OCI-M1 (cell line): ENCODE measurements around the gene GKN1.

Source experiments
- DNase-seq: peaks from one replicate; lab custom pipeline; 2025; lab: John Stamatoyannopoulos, UW

The GKN1 gene

DNA sequence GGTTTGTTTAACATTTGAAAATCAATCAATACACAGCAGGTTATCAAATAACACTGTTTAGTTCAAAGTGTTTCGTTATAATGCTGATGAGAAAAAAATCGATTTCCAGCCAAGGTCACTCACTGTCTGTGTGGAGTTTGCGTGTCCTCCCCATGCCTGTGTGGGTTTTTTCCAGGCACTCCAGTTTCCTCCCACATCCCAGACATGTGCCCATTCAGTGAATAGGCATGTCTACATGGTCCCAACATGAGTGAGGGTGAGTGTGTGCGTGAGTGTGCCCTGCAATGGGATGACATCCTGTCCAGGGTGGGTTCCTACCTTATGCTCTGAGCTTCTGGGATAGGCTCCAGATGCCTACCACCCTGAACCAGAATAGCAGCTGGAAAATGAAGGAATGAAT lies 13.1 kb upstream of the GKN1 start:
- DNase-seq, result no peak

DNA sequence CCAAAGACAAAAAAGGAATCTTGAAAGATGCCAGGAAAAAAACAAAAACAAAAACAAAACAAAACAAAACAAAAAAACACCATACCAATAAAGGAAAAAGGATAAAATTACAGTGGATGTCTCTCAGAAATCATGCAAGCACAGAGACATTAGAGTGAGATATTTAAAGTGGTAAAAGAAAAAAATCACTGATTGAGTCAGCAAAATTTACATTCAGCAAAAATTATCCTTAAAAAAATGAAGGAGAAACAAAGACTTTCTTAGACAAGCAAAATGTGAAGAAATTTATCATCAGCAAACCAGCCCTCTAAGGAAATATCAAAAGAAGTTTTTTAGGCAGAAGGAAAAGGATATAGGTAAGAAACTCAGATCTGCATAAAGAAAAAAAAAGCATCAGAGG lies 10.2 kb upstream of the GKN1 start:
- DNase-seq, result no peak

DNA sequence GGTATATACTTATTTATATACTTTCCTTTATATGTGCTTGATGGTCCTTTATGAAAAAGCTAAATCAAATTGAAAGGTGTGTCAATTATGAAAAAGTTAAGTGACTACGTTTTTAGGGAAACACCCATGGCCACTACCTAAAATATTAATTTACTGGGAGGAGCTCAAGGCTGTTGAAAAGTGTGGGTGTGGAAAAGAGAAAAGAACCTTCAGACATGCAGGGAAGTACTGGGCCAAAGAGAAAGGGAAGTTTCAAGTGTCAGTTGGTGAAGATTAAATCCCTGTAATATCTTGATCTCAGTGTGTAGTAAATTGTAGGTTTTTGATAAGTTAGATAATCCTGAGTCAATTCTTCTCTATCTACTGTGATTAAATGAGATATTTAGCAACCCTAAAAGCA lies 6.2 kb upstream of the GKN1 start:
- no peak for DNase-seq

DNA sequence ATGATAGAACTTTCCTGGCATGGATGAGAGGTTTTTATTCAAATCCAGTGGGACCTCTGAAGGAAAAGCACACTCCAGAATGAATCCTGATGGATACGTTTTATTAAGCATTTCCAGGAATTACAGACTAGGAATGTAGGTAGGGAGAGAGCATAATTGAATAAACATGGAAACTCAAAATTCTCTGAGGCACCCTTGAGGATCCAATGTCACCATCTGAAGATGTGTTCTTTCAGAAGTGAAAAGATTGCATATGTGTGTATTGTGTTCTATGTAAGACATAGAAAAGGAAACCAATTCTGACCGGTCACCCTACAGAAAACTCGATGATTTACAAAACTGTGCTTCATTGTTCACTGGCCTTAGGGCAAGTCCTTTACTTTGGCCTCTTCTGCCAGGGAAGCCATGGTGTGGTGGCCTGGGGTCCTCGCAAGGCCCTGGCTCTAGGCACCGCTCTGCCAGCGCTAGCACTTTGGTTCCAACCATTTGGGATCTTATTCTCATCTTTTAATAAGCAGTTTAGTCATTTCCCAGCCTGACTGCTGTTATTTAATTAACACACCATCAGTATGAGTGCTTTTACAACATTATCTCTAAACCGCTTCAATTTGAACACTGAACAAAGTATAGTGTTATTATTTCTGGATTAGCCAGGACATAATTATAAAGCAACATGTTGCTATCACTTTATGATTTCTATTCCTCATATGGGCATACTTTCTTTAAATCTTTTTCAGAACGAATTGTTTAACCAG lies 4.5 kb upstream of the GKN1 start:
- no peak for DNase-seq

DNA sequence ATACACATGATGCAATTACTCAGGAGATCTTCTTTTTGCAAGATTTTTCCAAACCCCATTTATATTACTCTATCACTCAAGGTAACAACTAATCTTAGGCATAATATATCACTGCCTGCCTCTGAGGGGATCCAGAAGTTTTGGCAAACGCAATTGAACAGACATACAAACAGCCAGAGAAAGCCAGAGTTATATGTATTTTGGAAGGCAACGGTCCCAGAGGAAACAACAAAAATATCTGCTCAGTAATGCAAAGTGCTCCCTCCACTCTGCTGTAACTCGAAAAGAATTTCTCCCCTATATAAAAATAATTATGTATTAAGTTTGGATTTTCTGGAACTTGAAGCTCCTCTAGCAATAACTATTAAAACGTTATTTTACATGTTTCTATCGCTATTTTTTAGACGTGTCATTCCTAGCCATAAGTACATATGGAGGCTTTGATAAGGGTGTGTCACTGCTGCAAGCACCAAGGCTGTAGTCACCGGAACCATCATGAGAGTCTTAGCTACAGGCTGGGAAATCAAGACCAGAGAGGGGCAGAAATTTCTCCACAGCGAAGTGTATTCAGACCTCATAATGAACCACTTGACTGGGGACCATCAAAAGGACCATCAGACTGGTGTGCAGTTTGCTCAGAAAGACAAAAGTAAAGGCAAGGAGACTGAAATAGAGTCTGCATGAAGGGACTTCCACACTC lies 3.7 kb upstream of the GKN1 start:
- DNase-seq, result peak; percentile 13

DNA sequence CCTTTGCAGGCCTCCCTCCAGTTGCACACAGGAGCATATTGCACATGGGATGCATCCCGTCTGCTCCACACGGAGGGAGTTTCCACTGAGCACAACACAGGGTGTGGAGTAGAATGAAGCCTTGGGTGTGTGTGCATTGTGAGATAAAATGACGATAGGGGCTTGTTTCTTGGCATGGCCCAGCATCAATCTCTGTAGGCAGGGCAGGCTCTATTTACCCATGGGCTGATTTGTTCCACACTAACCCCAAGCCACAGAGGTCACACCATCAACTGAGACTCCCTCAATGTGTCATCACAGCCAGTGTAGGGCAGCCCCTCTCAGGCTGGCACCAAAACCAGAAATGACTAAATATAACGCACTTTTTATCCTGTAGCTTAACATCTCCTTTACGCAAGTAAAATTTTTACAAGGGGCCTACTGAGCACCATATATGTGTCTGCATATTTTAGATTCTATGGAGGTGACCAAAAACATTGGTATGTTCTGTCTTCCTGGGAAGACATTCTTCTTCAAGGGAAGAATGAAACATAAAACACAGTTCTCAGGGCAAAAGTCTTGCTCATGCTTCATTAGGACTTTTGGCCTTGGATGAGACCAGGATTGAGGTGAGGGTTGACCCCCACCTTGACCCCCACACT lies 2.7 kb upstream of the GKN1 start:
- DNase-seq, result no peak

DNA sequence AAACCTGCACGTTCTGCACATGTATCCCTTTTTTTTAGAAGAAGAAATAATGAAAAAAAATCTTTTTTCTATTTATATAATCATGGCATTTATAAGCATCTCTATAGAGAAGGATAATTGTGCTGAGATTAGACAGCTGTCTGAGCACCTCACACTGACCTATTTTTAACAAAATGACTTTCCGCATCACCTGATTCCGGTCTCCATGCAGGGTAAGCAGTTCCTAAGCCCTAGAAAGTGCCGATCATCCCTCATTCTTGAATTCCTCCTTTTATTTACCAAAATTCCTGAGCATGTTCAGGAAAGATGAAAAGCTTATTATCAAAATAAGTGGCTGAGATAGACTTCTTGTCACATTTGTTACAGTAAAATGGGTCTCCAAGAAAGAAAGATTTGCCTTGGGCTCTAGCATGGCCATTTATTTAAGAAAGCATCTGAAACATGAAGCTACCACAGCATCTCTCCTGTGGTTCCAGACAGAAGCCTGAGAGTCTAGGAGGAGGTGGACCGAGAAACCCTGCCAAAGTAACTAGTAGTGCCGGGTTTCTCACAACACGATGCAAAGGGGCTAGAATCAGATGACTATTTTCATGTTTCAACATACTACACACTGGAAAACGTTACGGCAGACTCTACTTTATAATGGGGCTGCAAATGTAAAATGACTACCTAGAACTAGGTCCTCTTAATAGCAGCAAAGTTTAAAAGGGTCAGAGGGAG lies 670 bp downstream of the GKN1 start:
- DNase-seq, result no peak

DNA sequence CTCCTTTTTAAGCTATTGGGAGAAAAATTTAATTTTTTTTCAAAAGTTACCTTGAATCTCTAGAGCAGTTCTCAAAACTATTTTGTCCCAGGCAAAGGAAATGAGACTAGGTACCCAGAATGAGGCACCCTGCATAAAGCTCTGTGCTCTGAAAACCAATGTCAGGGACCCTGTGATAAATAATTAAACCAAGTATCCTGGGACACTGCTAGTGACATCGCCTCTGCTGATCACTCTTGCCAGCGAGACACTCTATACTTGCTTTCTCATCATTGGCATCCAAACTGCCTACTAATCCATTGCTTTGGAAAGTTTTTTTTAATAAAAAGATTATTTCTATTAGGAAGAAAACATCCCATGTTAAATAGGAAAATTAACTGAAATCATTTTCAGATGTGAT lies 1.4 kb downstream of the GKN1 start:
- DNase-seq, result no peak

DNA sequence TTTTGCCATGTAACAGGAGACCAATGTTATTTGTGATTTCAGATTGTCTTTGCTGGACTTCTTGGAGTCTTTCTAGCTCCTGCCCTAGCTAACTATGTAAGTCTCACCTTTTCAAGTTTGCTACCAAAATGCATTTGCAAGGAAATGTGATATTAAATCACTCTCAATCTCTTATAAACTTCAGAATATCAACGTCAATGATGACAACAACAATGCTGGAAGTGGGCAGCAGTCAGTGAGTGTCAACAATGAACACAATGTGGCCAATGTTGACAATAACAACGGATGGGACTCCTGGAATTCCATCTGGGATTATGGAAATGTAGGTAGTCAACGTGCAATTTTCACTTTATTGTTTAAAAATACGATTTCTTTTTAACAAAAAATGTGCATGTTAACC lies 3.0 kb downstream of the GKN1 start:
- DNase-seq, result no peak

DNA sequence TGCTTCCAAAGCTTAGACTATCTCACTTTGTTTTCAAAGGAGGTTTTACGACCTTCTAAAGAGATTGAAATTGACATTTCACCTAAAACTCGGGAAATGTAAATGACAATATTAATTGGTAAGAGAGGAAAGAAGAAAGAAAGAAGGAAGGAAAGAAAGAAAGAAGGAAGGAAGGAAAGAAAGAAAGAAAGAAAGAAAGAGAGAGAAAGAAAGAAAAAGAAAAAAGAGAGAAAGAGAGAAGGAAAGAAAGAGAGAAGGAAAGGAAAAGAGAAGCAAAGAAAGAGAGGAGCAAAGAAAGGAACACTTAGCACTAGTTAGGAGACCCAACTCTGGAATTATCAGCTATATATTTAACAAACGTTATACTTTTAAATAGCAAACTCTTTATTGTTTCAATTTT lies 3.7 kb downstream of the GKN1 start:
- no peak for DNase-seq

DNA sequence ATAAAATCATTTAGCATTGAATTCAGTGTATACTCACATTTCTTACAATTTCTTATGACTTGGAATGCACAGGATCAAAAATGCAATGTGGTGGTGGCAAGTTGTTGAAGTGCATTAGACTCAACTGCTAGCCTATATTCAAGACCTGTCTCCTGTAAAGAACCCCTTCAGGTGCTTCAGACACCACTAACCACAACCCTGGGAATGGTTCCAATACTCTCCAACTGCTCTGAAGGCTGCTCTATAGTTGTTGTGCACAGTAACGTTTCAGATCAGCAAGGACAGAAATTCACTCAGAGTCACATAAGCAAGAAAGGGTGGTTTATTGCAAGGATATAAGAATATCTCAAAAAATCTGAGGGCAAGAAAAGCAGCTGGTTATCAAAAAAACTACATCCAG lies 6.5 kb downstream of the GKN1 start:
- no peak for DNase-seq

DNA sequence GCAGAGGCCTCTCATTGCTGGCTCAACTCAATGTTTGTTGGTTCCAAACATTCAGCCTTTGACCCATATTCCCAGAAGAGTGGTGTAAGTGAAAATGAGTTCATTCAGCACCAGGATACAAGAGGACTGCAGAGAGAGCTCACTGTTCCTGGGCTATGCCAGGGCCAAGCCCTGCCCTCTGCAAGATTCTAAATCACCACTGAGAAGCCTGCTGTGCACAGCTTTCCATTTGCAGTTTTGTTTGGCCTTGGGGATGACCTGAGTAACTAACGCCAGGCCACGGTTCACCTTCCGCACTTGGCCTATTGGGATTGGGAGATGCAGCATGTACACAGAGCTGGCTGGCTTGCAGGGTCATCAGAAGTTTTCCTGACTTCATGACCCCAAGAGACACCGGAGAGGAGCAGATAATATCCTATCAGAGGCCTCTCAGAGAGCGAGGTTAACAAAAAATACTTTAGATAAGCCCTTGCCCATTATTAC lies 12.6 kb downstream of the GKN1 start:
- no peak for DNase-seq

DNA sequence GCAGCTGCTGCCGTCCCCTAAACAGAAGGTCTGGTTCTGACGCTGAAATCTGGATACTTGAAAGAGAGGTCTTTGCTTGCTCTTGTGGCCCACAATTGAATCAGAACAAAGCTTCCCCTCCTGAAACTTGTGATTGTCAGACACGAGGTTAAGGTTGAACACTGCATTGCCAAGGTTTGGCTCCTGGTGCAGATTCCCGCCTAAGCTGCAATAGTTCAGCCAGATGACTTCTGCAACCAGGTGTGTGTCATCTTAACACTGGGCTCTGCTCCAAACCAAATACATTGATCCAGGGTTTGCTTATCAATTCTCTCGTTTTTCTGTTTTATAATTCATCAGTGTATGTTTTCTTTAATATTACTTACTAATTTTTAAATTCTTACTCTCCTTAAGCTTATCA lies 14.6 kb downstream of the GKN1 start:
- DNase-seq, result no peak

DNA sequence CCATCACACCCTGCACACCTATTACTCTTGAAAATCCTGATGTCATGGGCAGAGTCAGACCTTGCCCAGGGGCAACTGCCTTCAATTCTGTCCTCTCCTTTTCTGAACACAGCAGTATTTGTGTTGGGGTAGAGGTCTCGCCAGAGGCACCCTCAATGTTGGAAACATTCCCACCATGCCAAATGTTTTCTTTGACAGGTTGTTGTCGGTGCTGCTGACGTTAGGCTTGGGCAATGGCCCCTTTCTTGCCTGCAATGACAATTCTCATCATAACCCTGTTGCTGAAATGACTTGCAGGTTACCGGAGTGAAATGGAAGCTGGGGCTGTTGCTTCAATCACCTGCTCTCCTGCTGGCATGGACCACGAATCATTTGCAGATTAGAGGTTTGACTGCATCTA lies 17.9 kb downstream of the GKN1 start:
- DNase-seq, result no peak

DNA sequence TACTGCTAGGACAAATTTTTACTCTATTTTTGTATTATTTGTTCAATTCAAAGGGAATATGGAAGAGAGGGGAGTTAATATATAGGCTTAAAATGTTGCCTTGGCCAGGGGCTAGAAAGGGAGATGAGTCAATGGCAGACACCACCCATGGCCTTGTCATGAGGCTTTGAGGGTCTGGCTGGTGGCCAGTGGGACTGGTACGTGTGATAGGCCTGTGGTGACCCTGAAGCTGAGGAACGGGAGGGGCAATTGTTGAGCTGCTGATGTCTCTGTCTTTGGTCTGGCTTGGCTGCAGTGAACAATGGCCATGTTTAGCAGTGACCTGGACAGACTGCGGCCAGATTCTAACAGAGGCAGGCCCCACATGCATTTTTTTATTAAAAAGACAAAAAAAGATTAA lies 18.5 kb downstream of the GKN1 start:
- peak; percentile 18 for DNase-seq

DNA sequence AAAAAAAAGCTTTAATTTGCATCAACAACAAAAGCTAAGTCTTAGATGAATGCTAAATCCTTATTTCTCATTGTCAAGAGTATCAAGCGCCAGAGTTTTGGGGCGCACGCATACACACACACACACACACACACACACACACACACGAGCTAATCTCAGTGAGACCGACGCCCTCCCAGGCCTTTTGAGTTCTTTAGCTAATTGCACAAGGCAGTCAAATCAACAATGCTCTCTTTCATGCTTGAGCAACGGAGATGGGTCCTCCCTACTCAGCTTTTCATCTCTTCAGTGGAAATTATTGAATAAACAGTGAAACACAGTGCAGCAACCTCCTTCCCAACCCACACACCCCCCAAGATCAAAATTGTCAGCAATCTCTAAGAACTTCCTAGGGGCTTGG lies 19.2 kb downstream of the GKN1 start:
- DNase-seq, result no peak

DNA sequence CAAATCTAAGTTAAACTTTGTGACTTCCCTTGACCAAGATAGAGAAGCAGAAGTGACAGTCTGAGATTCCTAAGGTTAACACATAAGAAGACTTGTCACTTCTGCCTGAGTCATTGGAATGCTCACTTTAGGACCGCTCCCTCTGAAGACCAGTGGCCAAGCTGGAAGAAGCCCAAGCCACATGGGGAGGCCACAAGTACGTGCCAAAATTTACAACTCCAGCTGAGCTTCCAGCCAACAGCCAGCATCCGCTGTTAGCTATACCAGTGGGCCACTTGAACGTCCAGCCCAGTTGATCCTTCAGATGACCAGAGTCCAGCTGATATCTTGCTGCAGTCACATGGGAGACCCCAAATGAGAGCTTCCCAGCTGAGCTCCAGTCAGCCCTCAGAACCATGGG lies 20.4 kb downstream of the GKN1 start:
- no peak for DNase-seq

DNA sequence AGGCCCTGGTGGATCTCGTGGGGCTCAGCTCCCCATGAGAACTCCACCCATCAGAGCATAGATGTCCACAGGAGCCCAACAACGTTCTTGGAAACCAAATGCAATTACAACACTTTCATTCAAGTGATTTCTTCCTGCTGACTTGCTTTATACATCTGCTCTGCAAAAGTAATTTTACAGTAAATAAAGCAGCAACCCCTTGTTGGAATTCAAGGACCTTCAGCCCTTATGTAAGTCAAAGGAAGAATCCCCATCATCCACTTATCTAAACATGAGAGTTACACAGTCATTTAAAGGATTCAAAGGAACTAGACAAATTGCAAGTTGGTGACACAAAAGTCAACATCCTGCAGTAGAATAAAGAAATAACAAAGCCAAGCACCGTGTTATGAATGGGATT lies 21.5 kb downstream of the GKN1 start:
- DNase-seq, result no peak

DNA sequence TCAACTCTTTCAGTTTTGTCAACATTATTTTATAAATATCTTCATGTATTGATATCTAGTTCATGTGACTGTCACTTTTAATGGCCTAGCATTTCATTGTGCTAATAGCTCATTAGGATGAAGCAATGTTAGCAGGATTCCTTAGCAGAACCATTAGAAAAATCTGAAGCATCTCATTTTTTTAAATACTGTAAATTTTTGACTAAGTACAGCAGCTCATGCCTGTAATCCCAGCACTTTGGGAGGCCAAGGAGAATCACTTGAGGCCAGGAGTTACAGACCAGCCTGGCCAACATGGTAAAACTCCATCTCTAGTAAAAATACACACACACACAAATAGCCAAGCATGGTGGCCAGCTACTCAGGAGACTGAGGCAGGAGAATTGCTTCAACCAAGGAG lies 23.0 kb downstream of the GKN1 start:
- DNase-seq, result no peak

DNA sequence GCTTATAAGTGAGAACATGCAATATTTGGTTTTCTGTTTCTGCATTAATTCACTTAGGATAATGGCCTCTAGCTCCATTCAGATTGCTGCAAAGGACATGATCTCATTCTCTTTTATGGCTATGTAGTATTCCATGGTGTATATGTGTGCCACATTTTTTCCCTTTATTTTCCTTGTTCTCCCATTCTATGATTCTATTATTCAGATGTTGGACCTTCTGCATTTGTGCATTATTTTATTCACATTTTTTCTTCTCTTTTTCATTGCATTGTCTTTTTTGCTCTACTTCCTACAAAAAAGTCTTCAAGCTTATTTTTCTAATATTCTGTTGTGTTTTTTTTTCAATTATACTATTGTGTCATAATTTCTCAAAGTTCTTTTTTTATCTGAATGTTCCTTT lies 27.4 kb downstream of the GKN1 start:
- DNase-seq, result no peak

DNA sequence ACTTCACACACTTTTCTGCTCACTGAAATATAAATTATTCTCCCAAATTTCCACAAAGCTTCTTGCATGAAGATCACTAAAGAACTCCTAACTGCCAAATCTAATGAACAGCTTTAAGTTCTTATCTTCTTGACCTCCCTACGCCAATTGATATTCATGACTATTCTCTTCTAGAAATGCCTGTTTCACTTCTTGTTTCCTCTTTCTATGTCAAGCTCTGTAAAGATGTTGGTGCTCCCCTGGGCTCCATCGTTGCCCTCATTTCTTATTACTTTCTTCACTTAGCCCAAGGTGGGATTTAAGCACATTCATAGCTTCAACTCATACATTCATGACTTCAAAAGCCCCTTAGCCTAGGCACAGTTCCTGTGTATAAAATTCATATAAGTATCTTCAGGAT lies 29.3 kb downstream of the GKN1 start:
- no peak for DNase-seq

DNA sequence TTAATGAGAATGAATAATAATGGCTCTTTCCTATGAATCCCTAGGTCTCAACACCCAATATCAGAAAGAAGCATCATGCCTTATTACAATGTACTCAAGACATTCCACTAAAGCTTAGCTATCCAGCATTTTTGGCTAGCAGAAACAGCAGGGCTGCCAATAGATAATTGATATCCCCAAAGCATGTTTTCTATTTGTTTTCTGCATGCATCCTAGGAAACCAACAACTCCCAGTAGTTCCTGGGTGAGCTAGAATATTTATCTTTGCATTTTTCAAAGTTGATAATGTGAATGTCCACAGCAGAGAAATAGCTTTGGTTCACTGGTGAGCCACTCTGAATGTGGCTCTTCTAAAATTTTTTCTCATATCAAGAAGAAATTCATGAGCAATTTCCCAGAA lies 32.7 kb downstream of the GKN1 start:
- no peak for DNase-seq

DNA sequence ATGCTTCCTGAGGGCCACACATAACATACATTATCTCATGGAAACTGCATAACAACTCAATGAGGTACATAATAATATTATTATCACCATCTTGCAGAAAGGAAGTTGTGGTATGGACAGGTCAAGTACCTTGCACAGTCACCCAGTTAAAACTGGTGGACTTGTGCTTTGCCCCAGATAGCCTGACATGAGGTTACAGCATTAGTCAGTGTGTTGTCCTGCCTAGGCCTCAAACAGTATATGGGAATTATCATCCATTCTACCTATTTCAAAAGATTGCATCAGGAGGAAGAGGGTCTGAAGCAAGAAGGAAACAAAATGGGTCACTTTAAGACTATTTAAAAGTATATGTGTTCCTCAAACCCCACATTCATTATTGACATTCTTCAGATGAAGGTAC lies 33.2 kb downstream of the GKN1 start:
- DNase-seq, result peak; percentile 60
